HG02973 (cell line): ENCODE data around the gene ARHGEF37.
A peak's percentile ranks its signal among the peaks of the same experiment; 100 is the strongest.
"Not testable (repeated sequence)": the region's sequence is repeated elsewhere in the genome, so short reads cannot be mapped to it uniquely, and the experiment has no call there.

Source experiments
- ATAC-seq: cut with Tn5 transposase; IDR thresholded peaks from one replicate; pipeline ENCODE4 v1.9.1; 2021; ENCODE audit warnings: moderate library complexity; ENCODE audit not compliant: unreplicated experiment

The ARHGEF37 gene

GRCh38 chr5:149564542-149565140 lies 16.7 kb upstream of the ARHGEF37 start:
- peak; percentile 89 for ATAC-seq

- no peak for ATAC-seq
These were observed 14.1 kb upstream of the ARHGEF37 start for GRCh38 chr5:149567226-149567625.

- ATAC-seq = no peak
These were observed 9.1 kb upstream of the ARHGEF37 start for GRCh38 chr5:149572170-149572569.

GRCh38 chr5:149572576-149573231 lies 8.6 kb upstream of the ARHGEF37 start:
- no peak for ATAC-seq

- ATAC-seq = no peak
These were observed 6.2 kb upstream of the ARHGEF37 start for GRCh38 chr5:149575131-149575530.

GRCh38 chr5:149576021-149576420 lies 5.3 kb upstream of the ARHGEF37 start:
- no peak for ATAC-seq

- ATAC-seq = no peak
These were observed 2.4 kb upstream of the ARHGEF37 start for GRCh38 chr5:149578896-149579295.

- no peak for ATAC-seq
These were observed 498 bp upstream of the ARHGEF37 start for GRCh38 chr5:149580808-149581191.

- no peak for ATAC-seq
These were observed 852 bp downstream of the ARHGEF37 start for GRCh38 chr5:149581931-149582768.

GRCh38 chr5:149583394-149583793 lies 2.1 kb downstream of the ARHGEF37 start:
- no peak for ATAC-seq

- no peak for ATAC-seq
These were observed 2.8 kb downstream of the ARHGEF37 start for GRCh38 chr5:149584121-149584520.

GRCh38 chr5:149585910-149586309 lies 4.6 kb downstream of the ARHGEF37 start:
- ATAC-seq = no peak

- no peak for ATAC-seq
These were observed 5.5 kb downstream of the ARHGEF37 start for GRCh38 chr5:149586708-149587318.

- ATAC-seq = no peak
These were observed 7.6 kb downstream of the ARHGEF37 start for GRCh38 chr5:149588936-149589335.

GRCh38 chr5:149593370-149593769 lies 12.1 kb downstream of the ARHGEF37 start:
- no peak for ATAC-seq

GRCh38 chr5:149594206-149594895 lies 13.1 kb downstream of the ARHGEF37 start:
- no peak for ATAC-seq

GRCh38 chr5:149595105-149595504 lies 13.8 kb downstream of the ARHGEF37 start:
- not testable (repeated sequence) for ATAC-seq

- ATAC-seq = no peak
These were observed 15.4 kb downstream of the ARHGEF37 start for GRCh38 chr5:149596712-149597111.

GRCh38 chr5:149597618-149598017 lies 16.3 kb downstream of the ARHGEF37 start:
- ATAC-seq = no peak

GRCh38 chr5:149598234-149598633 lies 16.9 kb downstream of the ARHGEF37 start:
- not testable (repeated sequence) for ATAC-seq

GRCh38 chr5:149598966-149599365 lies 17.7 kb downstream of the ARHGEF37 start:
- no peak for ATAC-seq
